Neural cell (in vitro differentiated cells): ENCODE results near the gene AGFG1.

ENCODE experiments used
- POLR2AphosphoS5 ChIP-seq: IDR thresholded peaks from 2 replicates; pipeline ENCODE4 v1.6.1; 2012
- TF ChIP-seq, protein P1 (sequence below): fragments of 450-650 bp; IDR thresholded peaks from 2 replicates; pipeline ENCODE4 v1.5.1; 2014; ENCODE audit warnings: antibody characterized with exemption, mild to moderate bottlenecking, moderate library complexity; ENCODE audit not compliant: poor library complexity, severe bottlenecking

DNA sequence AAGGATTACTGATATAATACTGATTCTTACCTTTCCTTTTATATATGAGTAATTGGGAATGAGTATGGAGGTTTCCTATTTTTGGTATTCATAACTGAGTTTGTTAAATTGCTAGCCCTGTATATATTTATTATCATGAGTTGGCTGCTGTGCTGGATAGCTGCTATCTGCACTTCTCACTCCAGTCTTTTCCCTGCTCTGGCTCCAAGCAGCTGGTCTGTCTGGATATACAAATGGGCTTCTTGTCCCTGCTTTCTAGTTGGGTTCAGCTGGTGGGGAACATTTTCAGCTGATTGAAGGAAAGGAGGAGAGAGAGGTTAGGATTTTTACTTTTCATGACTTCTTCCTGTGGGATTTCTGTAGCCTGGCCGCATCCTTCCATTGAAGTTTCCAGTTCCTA lies 41.2 kb downstream of the AGFG1 start:
- TF ChIP-seq POLR2AphosphoS5: no peak
- TF ChIP-seq, protein P1, sequence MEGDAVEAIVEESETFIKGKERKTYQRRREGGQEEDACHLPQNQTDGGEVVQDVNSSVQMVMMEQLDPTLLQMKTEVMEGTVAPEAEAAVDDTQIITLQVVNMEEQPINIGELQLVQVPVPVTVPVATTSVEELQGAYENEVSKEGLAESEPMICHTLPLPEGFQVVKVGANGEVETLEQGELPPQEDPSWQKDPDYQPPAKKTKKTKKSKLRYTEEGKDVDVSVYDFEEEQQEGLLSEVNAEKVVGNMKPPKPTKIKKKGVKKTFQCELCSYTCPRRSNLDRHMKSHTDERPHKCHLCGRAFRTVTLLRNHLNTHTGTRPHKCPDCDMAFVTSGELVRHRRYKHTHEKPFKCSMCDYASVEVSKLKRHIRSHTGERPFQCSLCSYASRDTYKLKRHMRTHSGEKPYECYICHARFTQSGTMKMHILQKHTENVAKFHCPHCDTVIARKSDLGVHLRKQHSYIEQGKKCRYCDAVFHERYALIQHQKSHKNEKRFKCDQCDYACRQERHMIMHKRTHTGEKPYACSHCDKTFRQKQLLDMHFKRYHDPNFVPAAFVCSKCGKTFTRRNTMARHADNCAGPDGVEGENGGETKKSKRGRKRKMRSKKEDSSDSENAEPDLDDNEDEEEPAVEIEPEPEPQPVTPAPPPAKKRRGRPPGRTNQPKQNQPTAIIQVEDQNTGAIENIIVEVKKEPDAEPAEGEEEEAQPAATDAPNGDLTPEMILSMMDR: no peak
